ENCODE data around the gene CD247.

CD247 gene

GRCh38 chr1:167509587-167509986, 8.7 kb downstream of the CD247 start:
- Histone ChIP-seq H3K4me1 (ENCODE audit: control insufficient read depth, insufficient read depth, low read length) (no peaks in the 10 kb centered on the region), H3K36me3 (ENCODE audit: control insufficient read depth in 2 of 2, insufficient read depth in 1 of 2, low read length in 2 of 2) (no peaks in the 10 kb centered on the region), H3K9me3 (ENCODE audit: control insufficient read depth, insufficient read depth, low read depth, low read length) (no peaks in the 10 kb centered on the region), H3K4me3 (ENCODE audit: low read depth, low read length) (no peak overlapping the region), H3K27ac (ENCODE audit: extremely low read depth, low read depth, low read length) (no peak overlapping the region)
- CTCF ChIA-PET: interaction anchor here (0.6 to 0.7 kb wide), 2 partner anchors 31 to 32 kb away, joined by 3 to 4 read pairs; no protein-coding TSS in a partner anchor
- TF ChIP-seq PRDM4 (tag by site-specific recombination; IDR thresholded peaks at IDR 0.05): no peak
- no peak for TF ChIP-seq ZNF626 (tag by site-specific recombination; IDR thresholded peaks at IDR 0.05)
- no peak for TF ChIP-seq GLI4 (tag by site-specific recombination; IDR thresholded peaks at IDR 0.05)
- no peak for TF ChIP-seq ZNF677 (tag by site-specific recombination; IDR thresholded peaks at IDR 0.05)
- no peak for TF ChIP-seq ZNF76 (tag by site-specific recombination; IDR thresholded peaks at IDR 0.05; ENCODE audit: borderline replicate concordance, low read depth)
- TF ChIP-seq ZBTB17 (tag by site-specific recombination; IDR thresholded peaks at IDR 0.05): no peak
- no peak for TF ChIP-seq MEIS1 (CRISPR knock-in tag; IDR thresholded peaks at IDR 0.05; ENCODE audit: borderline replicate concordance)
- no peak for TF ChIP-seq ZBTB49 (tag by site-specific recombination; IDR thresholded peaks at IDR 0.05; ENCODE audit: low read depth)
- no peak for TF ChIP-seq ZSCAN16 (tag by site-specific recombination; IDR thresholded peaks at IDR 0.05)
- no peak for TF ChIP-seq ZNF140 (tag by site-specific recombination; IDR thresholded peaks at IDR 0.05)
- no peak for TF ChIP-seq HOXC10 (CRISPR knock-in tag; IDR thresholded peaks at IDR 0.05)
- TF ChIP-seq, protein P1, sequence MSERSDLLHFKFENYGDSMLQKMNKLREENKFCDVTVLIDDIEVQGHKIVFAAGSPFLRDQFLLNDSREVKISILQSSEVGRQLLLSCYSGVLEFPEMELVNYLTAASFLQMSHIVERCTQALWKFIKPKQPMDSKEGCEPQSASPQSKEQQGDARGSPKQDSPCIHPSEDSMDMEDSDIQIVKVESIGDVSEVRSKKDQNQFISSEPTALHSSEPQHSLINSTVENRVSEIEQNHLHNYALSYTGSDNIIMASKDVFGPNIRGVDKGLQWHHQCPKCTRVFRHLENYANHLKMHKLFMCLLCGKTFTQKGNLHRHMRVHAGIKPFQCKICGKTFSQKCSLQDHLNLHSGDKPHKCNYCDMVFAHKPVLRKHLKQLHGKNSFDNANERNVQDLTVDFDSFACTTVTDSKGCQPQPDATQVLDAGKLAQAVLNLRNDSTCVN (tag by site-specific recombination; optimal IDR thresholded peaks at IDR 0.05): no peak
- TF ChIP-seq ZNF530 (tag by site-specific recombination; IDR thresholded peaks at IDR 0.05; ENCODE audit: low read depth): no peak
- POLR2A ChIA-PET: no interaction called here

GRCh38 chr1:167507719-167508118, 10.6 kb downstream of the CD247 start:
- Histone ChIP-seq H3K36me3 (ENCODE audit: control insufficient read depth in 2 of 2, insufficient read depth in 1 of 2, low read length in 2 of 2) (no peaks in the 10 kb centered on the region), H3K27ac (ENCODE audit: extremely low read depth, low read depth, low read length) (no peak overlapping the region), H3K4me1 (ENCODE audit: control insufficient read depth, insufficient read depth, low read length) (no peaks in the 10 kb centered on the region), H3K4me3 (ENCODE audit: low read depth, low read length) (no peak overlapping the region), H3K9me3 (ENCODE audit: control insufficient read depth, insufficient read depth, low read depth, low read length) (no peaks in the 10 kb centered on the region)
- ChIA-PET CTCF (interaction anchor here (0.7 to 1.0 kb wide), 2 partner anchors 26 to 33 kb away, joined by 3 to 4 read pairs; no protein-coding TSS in a partner anchor), POLR2A (no interaction called here)
- no peak for TF ChIP-seq ZNF513 (tag by site-specific recombination; IDR thresholded peaks at IDR 0.05)
- TF ChIP-seq MEIS1 (CRISPR knock-in tag; IDR thresholded peaks at IDR 0.05; ENCODE audit: borderline replicate concordance): no peak
- no peak for TF ChIP-seq ZNF24 (tag by site-specific recombination; IDR thresholded peaks at IDR 0.05)
- TF ChIP-seq ZNF311 (tag by site-specific recombination; IDR thresholded peaks at IDR 0.05; ENCODE audit: borderline replicate concordance): no peak
- TF ChIP-seq ZNF426 (tag by site-specific recombination; IDR thresholded peaks at IDR 0.05): no peak
- no peak for TF ChIP-seq ZNF596 (tag by site-specific recombination; IDR thresholded peaks at IDR 0.05)
- TF ChIP-seq OVOL3 (tag by site-specific recombination; IDR thresholded peaks at IDR 0.05): no peak
- TF ChIP-seq, protein P2, sequence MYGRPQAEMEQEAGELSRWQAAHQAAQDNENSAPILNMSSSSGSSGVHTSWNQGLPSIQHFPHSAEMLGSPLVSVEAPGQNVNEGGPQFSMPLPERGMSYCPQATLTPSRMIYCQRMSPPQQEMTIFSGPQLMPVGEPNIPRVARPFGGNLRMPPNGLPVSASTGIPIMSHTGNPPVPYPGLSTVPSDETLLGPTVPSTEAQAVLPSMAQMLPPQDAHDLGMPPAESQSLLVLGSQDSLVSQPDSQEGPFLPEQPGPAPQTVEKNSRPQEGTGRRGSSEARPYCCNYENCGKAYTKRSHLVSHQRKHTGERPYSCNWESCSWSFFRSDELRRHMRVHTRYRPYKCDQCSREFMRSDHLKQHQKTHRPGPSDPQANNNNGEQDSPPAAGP (tag by site-specific recombination; IDR thresholded peaks at IDR 0.05): no peak
- TF ChIP-seq MZF1 (tag by site-specific recombination; IDR thresholded peaks at IDR 0.05; ENCODE audit: borderline replicate concordance): no peak
- TF ChIP-seq ZNF514 (tag by site-specific recombination; IDR thresholded peaks at IDR 0.05): no peak
- TF ChIP-seq, protein P3, sequence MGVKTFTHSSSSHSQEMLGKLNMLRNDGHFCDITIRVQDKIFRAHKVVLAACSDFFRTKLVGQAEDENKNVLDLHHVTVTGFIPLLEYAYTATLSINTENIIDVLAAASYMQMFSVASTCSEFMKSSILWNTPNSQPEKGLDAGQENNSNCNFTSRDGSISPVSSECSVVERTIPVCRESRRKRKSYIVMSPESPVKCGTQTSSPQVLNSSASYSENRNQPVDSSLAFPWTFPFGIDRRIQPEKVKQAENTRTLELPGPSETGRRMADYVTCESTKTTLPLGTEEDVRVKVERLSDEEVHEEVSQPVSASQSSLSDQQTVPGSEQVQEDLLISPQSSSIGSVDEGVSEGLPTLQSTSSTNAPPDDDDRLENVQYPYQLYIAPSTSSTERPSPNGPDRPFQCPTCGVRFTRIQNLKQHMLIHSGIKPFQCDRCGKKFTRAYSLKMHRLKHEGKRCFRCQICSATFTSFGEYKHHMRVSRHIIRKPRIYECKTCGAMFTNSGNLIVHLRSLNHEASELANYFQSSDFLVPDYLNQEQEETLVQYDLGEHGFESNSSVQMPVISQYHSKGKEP (tag by site-specific recombination; IDR thresholded peaks at IDR 0.05): no peak
- no peak for TF ChIP-seq ZNF37A (tag by site-specific recombination; IDR thresholded peaks at IDR 0.05)
- TF ChIP-seq ZNF521 (tag by site-specific recombination; IDR thresholded peaks at IDR 0.05): no peak
- no peak for TF ChIP-seq ZNF266 (tag by site-specific recombination; IDR thresholded peaks at IDR 0.05; ENCODE audit: low read depth)
